Measurements from ENCODE around the gene LANCL3. TPM values are rescaled to one million over a fixed set of nuclear protein-coding genes. Genes with fewer than 3 reads are reported as not detected.

The LANCL3 gene
- total RNA-seq, 1 experiment from 2014 or later, result 0.48 TPM

- TF ChIP-seq, protein P1, sequence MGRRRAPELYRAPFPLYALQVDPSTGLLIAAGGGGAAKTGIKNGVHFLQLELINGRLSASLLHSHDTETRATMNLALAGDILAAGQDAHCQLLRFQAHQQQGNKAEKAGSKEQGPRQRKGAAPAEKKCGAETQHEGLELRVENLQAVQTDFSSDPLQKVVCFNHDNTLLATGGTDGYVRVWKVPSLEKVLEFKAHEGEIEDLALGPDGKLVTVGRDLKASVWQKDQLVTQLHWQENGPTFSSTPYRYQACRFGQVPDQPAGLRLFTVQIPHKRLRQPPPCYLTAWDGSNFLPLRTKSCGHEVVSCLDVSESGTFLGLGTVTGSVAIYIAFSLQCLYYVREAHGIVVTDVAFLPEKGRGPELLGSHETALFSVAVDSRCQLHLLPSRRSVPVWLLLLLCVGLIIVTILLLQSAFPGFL (CRISPR knock-in tag; IDR thresholded peaks at IDR 0.05; ENCODE audit: borderline replicate concordance), result no peak
- TF ChIP-seq SP1 (CRISPR knock-in tag; conservative IDR thresholded peaks at IDR 0.05), result no peak
- TF ChIP-seq PRDM15 (CRISPR knock-in tag; IDR thresholded peaks at IDR 0.05), result no peak
- TF ChIP-seq, protein P2, sequence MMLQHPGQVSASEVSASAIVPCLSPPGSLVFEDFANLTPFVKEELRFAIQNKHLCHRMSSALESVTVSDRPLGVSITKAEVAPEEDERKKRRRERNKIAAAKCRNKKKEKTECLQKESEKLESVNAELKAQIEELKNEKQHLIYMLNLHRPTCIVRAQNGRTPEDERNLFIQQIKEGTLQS (CRISPR knock-in tag; conservative IDR thresholded peaks at IDR 0.05), result no peak
- TF ChIP-seq CREM (CRISPR knock-in tag; IDR thresholded peaks at IDR 0.05), result no peak
- TF ChIP-seq NFE2L1 (CRISPR knock-in tag; IDR thresholded peaks at IDR 0.05), result no peak
- TF ChIP-seq, protein P3, sequence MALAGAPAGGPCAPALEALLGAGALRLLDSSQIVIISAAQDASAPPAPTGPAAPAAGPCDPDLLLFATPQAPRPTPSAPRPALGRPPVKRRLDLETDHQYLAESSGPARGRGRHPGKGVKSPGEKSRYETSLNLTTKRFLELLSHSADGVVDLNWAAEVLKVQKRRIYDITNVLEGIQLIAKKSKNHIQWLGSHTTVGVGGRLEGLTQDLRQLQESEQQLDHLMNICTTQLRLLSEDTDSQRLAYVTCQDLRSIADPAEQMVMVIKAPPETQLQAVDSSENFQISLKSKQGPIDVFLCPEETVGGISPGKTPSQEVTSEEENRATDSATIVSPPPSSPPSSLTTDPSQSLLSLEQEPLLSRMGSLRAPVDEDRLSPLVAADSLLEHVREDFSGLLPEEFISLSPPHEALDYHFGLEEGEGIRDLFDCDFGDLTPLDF (CRISPR knock-in tag; IDR thresholded peaks at IDR 0.05), result no peak
Measured at GRCh38 chrX:37684426-37684825, 113.0 kb downstream of the LANCL3 start (continued).

DNA sequence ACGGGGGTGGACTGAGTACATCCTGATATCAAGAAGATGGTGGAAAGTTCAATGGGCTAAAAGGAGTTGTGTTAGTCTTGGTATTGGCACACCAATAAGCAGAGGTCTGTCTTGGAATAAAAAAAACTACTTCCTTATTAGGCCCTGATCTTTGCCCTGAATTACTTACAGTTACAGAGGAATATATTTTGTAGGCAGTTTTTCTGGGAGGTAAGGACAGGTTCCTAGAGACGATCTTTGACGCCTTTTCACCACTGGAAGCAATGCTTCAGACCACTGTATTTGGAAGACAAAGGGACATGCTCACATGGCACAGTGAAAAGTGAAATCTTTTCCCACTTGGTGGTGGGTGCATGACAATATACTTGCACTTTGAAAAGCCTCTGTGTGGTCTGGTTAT lies 113.5 kb downstream of the LANCL3 start:
- TF ChIP-seq ZNF532 (CRISPR knock-in tag; IDR thresholded peaks at IDR 0.05; ENCODE audit: borderline replicate concordance) (no peak), GABPB1 (CRISPR knock-in tag; IDR thresholded peaks at IDR 0.05) (no peak), ZNF121 (CRISPR knock-in tag; IDR thresholded peaks at IDR 0.05) (no peak), IRF2 (CRISPR knock-in tag; IDR thresholded peaks at IDR 0.05; ENCODE audit: borderline replicate concordance, low read depth) (no peak)
- TF ChIP-seq, protein P4, sequence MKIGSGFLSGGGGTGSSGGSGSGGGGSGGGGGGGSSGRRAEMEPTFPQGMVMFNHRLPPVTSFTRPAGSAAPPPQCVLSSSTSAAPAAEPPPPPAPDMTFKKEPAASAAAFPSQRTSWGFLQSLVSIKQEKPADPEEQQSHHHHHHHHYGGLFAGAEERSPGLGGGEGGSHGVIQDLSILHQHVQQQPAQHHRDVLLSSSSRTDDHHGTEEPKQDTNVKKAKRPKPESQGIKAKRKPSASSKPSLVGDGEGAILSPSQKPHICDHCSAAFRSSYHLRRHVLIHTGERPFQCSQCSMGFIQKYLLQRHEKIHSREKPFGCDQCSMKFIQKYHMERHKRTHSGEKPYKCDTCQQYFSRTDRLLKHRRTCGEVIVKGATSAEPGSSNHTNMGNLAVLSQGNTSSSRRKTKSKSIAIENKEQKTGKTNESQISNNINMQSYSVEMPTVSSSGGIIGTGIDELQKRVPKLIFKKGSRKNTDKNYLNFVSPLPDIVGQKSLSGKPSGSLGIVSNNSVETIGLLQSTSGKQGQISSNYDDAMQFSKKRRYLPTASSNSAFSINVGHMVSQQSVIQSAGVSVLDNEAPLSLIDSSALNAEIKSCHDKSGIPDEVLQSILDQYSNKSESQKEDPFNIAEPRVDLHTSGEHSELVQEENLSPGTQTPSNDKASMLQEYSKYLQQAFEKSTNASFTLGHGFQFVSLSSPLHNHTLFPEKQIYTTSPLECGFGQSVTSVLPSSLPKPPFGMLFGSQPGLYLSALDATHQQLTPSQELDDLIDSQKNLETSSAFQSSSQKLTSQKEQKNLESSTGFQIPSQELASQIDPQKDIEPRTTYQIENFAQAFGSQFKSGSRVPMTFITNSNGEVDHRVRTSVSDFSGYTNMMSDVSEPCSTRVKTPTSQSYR (CRISPR knock-in tag; IDR thresholded peaks at IDR 0.05), result no peak
- TF ChIP-seq, protein P5, sequence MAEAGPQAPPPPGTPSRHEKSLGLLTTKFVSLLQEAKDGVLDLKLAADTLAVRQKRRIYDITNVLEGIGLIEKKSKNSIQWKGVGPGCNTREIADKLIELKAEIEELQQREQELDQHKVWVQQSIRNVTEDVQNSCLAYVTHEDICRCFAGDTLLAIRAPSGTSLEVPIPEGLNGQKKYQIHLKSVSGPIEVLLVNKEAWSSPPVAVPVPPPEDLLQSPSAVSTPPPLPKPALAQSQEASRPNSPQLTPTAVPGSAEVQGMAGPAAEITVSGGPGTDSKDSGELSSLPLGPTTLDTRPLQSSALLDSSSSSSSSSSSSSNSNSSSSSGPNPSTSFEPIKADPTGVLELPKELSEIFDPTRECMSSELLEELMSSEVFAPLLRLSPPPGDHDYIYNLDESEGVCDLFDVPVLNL (CRISPR knock-in tag; IDR thresholded peaks at IDR 0.05; ENCODE audit: borderline replicate concordance, low read depth), result no peak
- Mint-ChIP-seq H3K9me3 (no peaks in the 10 kb centered on the region), H3K4me1 (peaks cover 14% of the 10 kb centered on the region), H3K4me3 (peak overlapping the region; percentile 24), H3K27me3 (ENCODE audit: low read depth) (peaks cover 16% of the 10 kb centered on the region), H3K27ac (no peak overlapping the region), H3K36me3 (no peaks in the 10 kb centered on the region)
- peak; percentile 40 for ATAC-seq
- ChIA-PET CTCF (no interaction called here), POLR2A (no interaction called here)
- DNase-seq (ENCODE audit: low spot score), result no peak

All from WTC11 (cell line).